Measurements from ENCODE around the gene FSTL1. TPM values are rescaled to one million over a fixed set of nuclear protein-coding genes. Genes with fewer than 3 reads are reported as not detected.

Gene FSTL1
- total and polyA plus RNA-seq, 2 experiments from 2014 or later, result 50.8 to 258 TPM

DNA sequence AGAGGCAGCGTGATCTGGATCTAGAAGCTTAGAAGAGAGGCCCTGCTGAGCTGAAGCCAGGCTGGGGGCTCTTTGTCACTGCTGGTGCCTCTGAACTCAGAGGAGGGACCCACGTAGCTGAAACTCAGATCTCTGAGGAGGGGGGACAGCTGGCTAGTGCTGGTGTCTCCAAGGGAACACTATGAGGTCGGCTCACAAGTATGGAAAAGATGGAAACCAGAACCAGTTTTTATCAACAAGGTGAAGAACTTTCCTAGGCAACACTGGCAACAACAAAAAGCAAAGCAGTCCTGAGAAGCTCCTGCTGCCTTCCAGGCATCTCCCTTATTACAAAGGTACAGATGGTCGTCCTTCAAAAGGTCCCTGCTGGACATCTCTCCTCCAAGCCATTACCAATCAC lies 27.0 kb upstream of the FSTL1 start:
- Histone ChIP-seq H3K27ac (ENCODE audit: low read depth) (no peak overlapping the region), H3K36me3 (ENCODE audit: insufficient read depth) (no peaks in the 10 kb centered on the region), H4K20me1 (replicated peaks; ENCODE audit: insufficient read depth) (no peaks in the 10 kb centered on the region), H2AFZ (peak overlapping the region; percentile 56; the same call in 1 of the 2 replicates), H3K4me1 (ENCODE audit: insufficient read depth) (peaks cover 21% of the 10 kb centered on the region), H3K4me3 (no peak overlapping the region), H3K4me2 (no peak overlapping the region), H3F3A (replicated peaks; ENCODE audit: low read depth) (no peaks in the 10 kb centered on the region), H3K79me2 (replicated peaks; ENCODE audit: insufficient read depth) (no peaks in the 10 kb centered on the region), H3K27me3 (ENCODE audit: insufficient read depth) (no peaks in the 10 kb centered on the region), H3K9me2 (ENCODE audit: insufficient read depth) (peaks cover 18% of the 10 kb centered on the region; the same call in 1 of the 2 replicates)
- Mint-ChIP-seq H3K9me3 (peaks cover 3% of the 10 kb centered on the region), H3K4me1 (peaks cover 27% of the 10 kb centered on the region), H3K27ac (no peak overlapping the region), H3K36me3 (ENCODE audit: low read depth) (peaks cover 2% of the 10 kb centered on the region; the same call in 2 of the 3 replicates), H3K27me3 (ENCODE audit: insufficient read depth, low read depth, poor library complexity) (peaks cover 2% of the 10 kb centered on the region), H3K4me3 (no peak overlapping the region)
- ATAC-seq, result no peak
- DNase-seq (ENCODE audit: low spot score), result no peak
- TF ChIP-seq EZH2 (IDR thresholded peaks at IDR 0.05; ENCODE audit: low read depth, unreplicated experiment) (no peak), JUNB (IDR thresholded peaks at IDR 0.05; ENCODE audit: unreplicated experiment) (no peak), EZH2phosphoT487 (IDR thresholded peaks at IDR 0.05; ENCODE audit: unreplicated experiment) (no peak), ZNF114 (CRISPR knock-in tag; IDR thresholded peaks at IDR 0.05) (no peak), CTCF (conservative IDR thresholded peaks at IDR 0.05; ENCODE audit: low read depth in 2 of 2) (no peak), POLR2AphosphoS5 (IDR thresholded peaks at IDR 0.05; ENCODE audit: low read depth) (no peak), STAT1 (IDR thresholded peaks at IDR 0.05; ENCODE audit: unreplicated experiment) (no peak), CREB1 (CRISPR knock-in tag; IDR thresholded peaks at IDR 0.05; ENCODE audit: low read depth) (no peak), REST (IDR thresholded peaks at IDR 0.05; ENCODE audit: unreplicated experiment) (no peak), NANOG (IDR thresholded peaks at IDR 0.05; ENCODE audit: borderline replicate concordance) (no peak), ZNF331 (CRISPR knock-in tag; IDR thresholded peaks at IDR 0.05; ENCODE audit: low read depth) (no peak), ETS1 (IDR thresholded peaks at IDR 0.05) (no peak)
- TF ChIP-seq, protein P1, sequence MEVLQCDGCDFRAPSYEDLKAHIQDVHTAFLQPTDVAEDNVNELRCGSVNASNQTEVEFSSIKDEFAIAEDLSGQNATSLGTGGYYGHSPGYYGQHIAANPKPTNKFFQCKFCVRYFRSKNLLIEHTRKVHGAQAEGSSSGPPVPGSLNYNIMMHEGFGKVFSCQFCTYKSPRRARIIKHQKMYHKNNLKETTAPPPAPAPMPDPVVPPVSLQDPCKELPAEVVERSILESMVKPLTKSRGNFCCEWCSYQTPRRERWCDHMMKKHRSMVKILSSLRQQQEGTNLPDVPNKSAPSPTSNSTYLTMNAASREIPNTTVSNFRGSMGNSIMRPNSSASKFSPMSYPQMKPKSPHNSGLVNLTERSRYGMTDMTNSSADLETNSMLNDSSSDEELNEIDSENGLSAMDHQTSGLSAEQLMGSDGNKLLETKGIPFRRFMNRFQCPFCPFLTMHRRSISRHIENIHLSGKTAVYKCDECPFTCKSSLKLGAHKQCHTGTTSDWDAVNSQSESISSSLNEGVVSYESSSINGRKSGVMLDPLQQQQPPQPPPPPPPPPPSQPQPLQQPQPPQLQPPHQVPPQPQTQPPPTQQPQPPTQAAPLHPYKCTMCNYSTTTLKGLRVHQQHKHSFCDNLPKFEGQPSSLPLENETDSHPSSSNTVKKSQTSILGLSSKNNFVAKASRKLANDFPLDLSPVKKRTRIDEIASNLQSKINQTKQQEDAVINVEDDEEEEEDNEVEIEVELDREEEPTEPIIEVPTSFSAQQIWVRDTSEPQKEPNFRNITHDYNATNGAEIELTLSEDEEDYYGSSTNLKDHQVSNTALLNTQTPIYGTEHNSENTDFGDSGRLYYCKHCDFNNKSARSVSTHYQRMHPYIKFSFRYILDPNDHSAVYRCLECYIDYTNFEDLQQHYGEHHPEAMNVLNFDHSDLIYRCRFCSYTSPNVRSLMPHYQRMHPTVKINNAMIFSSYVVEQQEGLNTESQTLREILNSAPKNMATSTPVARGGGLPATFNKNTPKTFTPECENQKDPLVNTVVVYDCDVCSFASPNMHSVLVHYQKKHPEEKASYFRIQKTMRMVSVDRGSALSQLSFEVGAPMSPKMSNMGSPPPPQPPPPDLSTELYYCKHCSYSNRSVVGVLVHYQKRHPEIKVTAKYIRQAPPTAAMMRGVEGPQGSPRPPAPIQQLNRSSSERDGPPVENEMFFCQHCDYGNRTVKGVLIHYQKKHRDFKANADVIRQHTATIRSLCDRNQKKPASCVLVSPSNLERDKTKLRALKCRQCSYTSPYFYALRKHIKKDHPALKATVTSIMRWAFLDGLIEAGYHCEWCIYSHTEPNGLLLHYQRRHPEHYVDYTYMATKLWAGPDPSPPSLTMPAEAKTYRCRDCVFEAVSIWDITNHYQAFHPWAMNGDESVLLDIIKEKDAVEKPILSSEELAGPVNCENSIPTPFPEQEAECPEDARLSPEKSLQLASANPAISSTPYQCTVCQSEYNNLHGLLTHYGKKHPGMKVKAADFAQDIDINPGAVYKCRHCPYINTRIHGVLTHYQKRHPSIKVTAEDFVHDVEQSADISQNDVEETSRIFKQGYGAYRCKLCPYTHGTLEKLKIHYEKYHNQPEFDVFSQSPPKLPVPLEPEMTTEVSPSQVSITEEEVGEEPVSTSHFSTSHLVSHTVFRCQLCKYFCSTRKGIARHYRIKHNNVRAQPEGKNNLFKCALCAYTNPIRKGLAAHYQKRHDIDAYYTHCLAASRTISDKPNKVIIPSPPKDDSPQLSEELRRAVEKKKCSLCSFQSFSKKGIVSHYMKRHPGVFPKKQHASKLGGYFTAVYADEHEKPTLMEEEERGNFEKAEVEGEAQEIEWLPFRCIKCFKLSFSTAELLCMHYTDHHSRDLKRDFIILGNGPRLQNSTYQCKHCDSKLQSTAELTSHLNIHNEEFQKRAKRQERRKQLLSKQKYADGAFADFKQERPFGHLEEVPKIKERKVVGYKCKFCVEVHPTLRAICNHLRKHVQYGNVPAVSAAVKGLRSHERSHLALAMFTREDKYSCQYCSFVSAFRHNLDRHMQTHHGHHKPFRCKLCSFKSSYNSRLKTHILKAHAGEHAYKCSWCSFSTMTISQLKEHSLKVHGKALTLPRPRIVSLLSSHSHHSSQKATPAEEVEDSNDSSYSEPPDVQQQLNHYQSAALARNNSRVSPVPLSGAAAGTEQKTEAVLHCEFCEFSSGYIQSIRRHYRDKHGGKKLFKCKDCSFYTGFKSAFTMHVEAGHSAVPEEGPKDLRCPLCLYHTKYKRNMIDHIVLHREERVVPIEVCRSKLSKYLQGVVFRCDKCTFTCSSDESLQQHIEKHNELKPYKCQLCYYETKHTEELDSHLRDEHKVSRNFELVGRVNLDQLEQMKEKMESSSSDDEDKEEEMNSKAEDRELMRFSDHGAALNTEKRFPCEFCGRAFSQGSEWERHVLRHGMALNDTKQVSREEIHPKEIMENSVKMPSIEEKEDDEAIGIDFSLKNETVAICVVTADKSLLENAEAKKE (CRISPR knock-in tag; IDR thresholded peaks at IDR 0.05), result no peak

Data from GM23338 (cell line).